WTC11 (cell line): Measurements from ENCODE around the gene FLT3. TPM values are rescaled to one million over a fixed set of nuclear protein-coding genes. Genes with fewer than 3 reads are reported as not detected.

Source experiments
- ATAC-seq: fragments of 200-7000 bp; cut with Tn5 transposase; 2 replicates; pipeline ENCODE4 v1.10.0; 2021; ENCODE audit warnings: mild to moderate bottlenecking, moderate library complexity
- CTCF ChIA-PET: fragments of 300-600 bp; sonication (Branson Sonifier 250); formaldehyde crosslinking; loops from one replicate; lab custom pipeline; 2021; ENCODE audit warnings: antibody characterized with exemption; lab: Charles Lee
- POLR2A ChIA-PET: fragments of 350-600 bp; sonication (Branson Sonifier 250); formaldehyde crosslinking; loops from one replicate; lab custom pipeline; 2021; ENCODE audit warnings: antibody characterized with exemption; lab: Charles Lee
- DNase-seq: peaks from one replicate; pipeline ENCODE4 v3.0.0; 2021; ENCODE audit warnings: low spot score
- H3K27ac Mint-ChIP-seq: 2 replicates; pipeline ENCODE4 v1.8.0; 2021; ENCODE audit warnings: mixed read lengths
- H3K27me3 Mint-ChIP-seq: 2 replicates; pipeline ENCODE4 v1.8.0; 2021; ENCODE audit warnings: low read depth, mild to moderate bottlenecking, moderate library complexity, mixed read lengths
- H3K36me3 Mint-ChIP-seq: 2 replicates; pipeline ENCODE4 v1.8.0; 2021; ENCODE audit warnings: mixed read lengths
- H3K4me1 Mint-ChIP-seq: 2 replicates; pipeline ENCODE4 v1.8.0; 2022; ENCODE audit warnings: mixed read lengths
- H3K4me3 Mint-ChIP-seq: 2 replicates; pipeline ENCODE4 v1.8.0; 2021; ENCODE audit warnings: mild to moderate bottlenecking, moderate library complexity, mixed read lengths
- H3K9me3 Mint-ChIP-seq: 2 replicates; pipeline ENCODE4 v1.8.0; 2021; ENCODE audit warnings: mixed read lengths
- CBFB ChIP-seq: sonication (generic); formaldehyde crosslinking; IDR thresholded peaks from 2 replicates; pipeline ENCODE4 v1.8.1; 2022; ENCODE audit warnings: mild to moderate bottlenecking, low read depth, missing genetic modification reagents
- CREM ChIP-seq: sonication (generic); formaldehyde crosslinking; IDR thresholded peaks from 2 replicates; pipeline ENCODE4 v1.8.1; 2022; ENCODE audit warnings: mild to moderate bottlenecking, missing genetic modification reagents, moderate library complexity
- ETV6 ChIP-seq: sonication (generic); formaldehyde crosslinking; IDR thresholded peaks from 2 replicates; pipeline ENCODE4 v1.8.1; 2022; ENCODE audit warnings: mild to moderate bottlenecking, missing genetic modification reagents
- GTF2I ChIP-seq: fragments of 250-450 bp; sonication (Bioruptor Pico); conservative IDR thresholded peaks from 2 replicates; pipeline ENCODE4 v1.4.0; 2021; ENCODE audit warnings: mild to moderate bottlenecking
- MAX ChIP-seq: sonication (generic); formaldehyde crosslinking; IDR thresholded peaks from 2 replicates; pipeline ENCODE4 v1.8.0; 2022; ENCODE audit warnings: mild to moderate bottlenecking, missing genetic modification reagents
- NFE2L1 ChIP-seq: sonication (generic); formaldehyde crosslinking; IDR thresholded peaks from 2 replicates; pipeline ENCODE4 v1.8.1; 2023; ENCODE audit warnings: missing genetic modification reagents
- NR1H2 ChIP-seq: sonication (generic); formaldehyde crosslinking; IDR thresholded peaks from 2 replicates; pipeline ENCODE4 v1.9.0; 2021; ENCODE audit warnings: mild to moderate bottlenecking, moderate library complexity, missing genetic modification reagents
- PREB ChIP-seq: sonication (generic); formaldehyde crosslinking; IDR thresholded peaks from 2 replicates; pipeline ENCODE4 v1.8.1; 2022; ENCODE audit warnings: mild to moderate bottlenecking, missing genetic modification reagents, moderate library complexity, borderline replicate concordance
- RELA ChIP-seq: sonication (generic); formaldehyde crosslinking; IDR thresholded peaks from 2 replicates; pipeline ENCODE4 v1.8.1; 2022; ENCODE audit warnings: missing genetic modification reagents, mild to moderate bottlenecking, borderline replicate concordance
- SMAD4 ChIP-seq: sonication (generic); formaldehyde crosslinking; IDR thresholded peaks from 2 replicates; pipeline ENCODE4 v1.8.0; 2022; ENCODE audit warnings: mild to moderate bottlenecking, missing genetic modification reagents
- SP1 ChIP-seq: sonication (generic); formaldehyde crosslinking; conservative IDR thresholded peaks from 2 replicates; pipeline ENCODE4 v1.8.1; 2022; ENCODE audit warnings: missing genetic modification reagents
- TP53 ChIP-seq: sonication (generic); formaldehyde crosslinking; IDR thresholded peaks from 2 replicates; pipeline ENCODE4 v1.8.1; 2023; ENCODE audit warnings: mild to moderate bottlenecking, missing genetic modification reagents
- ZNF263 ChIP-seq: sonication (generic); formaldehyde crosslinking; IDR thresholded peaks from 2 replicates; pipeline ENCODE4 v1.8.1; 2022; ENCODE audit warnings: low read depth, mild to moderate bottlenecking, moderate library complexity, missing genetic modification reagents
- total RNA-seq: library from RNA; stranded (reverse); gene quantifications from 3 replicates; pipeline ENCODE4 v1.2.3, GENCODE V29; 2021
- TF ChIP-seq, protein P1 (sequence below): sonication (generic); formaldehyde crosslinking; IDR thresholded peaks from 2 replicates; pipeline ENCODE4 v1.8.1; 2023; ENCODE audit warnings: mild to moderate bottlenecking, missing genetic modification reagents
- TF ChIP-seq, protein P2 (sequence below): sonication (generic); formaldehyde crosslinking; IDR thresholded peaks from 2 replicates; pipeline ENCODE4 v1.8.0; 2023; ENCODE audit warnings: mild to moderate bottlenecking, missing genetic modification reagents
- TF ChIP-seq, protein P3 (sequence below): sonication (generic); formaldehyde crosslinking; IDR thresholded peaks from 2 replicates; pipeline ENCODE4 v1.8.1; 2023; ENCODE audit warnings: mild to moderate bottlenecking, missing genetic modification reagents, borderline replicate concordance
- TF ChIP-seq, protein P4 (sequence below): fragments of 250-450 bp; sonication (Bioruptor Pico); IDR thresholded peaks from 2 replicates; pipeline ENCODE4 v1.9.0; 2021; ENCODE audit warnings: mild to moderate bottlenecking

FLT3 gene
- total RNA-seq, 1 experiment from 2014 or later = 0.15 TPM

DNA sequence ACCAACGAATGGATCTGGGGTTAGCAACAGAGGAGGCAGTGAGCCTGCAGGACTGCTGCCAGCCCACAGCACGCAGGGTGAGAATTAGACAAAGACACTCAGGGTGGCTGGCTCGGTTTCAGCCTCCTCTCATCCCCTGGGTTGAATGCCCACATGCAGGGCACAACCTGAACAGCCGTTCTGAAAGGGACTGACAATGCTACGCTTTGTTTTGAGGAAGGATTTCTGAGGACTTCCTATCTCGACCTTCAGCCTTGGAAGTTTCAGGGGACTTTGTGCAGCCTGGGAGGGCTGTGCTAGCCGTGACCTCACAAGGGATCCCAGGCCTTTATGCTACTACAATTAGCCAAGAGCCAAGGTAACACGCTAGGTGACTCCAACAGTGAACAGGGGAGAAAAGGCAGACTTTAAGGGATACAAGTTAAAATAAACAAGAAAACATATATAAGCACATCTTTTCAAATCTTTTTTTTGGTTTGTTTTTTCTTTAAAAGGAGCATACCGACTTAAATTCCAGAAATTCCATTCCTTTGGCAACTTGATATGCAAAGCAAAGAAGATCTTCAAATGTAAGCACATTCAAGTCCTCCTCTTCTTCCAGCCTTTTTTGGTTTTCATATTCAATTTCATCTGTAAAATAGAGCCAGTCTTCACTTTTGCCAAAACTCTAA, 77.4 kb downstream of the FLT3 start:
- H3K27me3 Mint-ChIP-seq = no peaks in the 10 kb centered on the region
- H3K4me1 Mint-ChIP-seq = peaks cover 22% of the 10 kb centered on the region
- ChIA-PET CTCF (interaction anchor here (0.5 kb wide), 1 partner anchor 251 kb away, joined by 3 read pairs; no protein-coding TSS in a partner anchor), POLR2A (interaction anchor here (0.6 kb wide), 1 partner anchor 23 kb away, joined by 4 read pairs; no protein-coding TSS in a partner anchor)
- peak; percentile 82 for ATAC-seq
- H3K4me3 Mint-ChIP-seq = peak overlapping the region; percentile 37
- H3K27ac Mint-ChIP-seq = peak overlapping the region; percentile 99
- H3K9me3 Mint-ChIP-seq = 0 out of 2 replicates have a peak, but pooled peaks cover 4% of the 10 kb centered on the region
- no peaks in the 10 kb centered on the region for H3K36me3 Mint-ChIP-seq
- peak; percentile 21 for DNase-seq
- no peak for TF ChIP-seq SMAD4 (CRISPR knock-in tag)
- TF ChIP-seq RELA = no peak
- TF ChIP-seq MAX = no peak
- TF ChIP-seq, protein P1, sequence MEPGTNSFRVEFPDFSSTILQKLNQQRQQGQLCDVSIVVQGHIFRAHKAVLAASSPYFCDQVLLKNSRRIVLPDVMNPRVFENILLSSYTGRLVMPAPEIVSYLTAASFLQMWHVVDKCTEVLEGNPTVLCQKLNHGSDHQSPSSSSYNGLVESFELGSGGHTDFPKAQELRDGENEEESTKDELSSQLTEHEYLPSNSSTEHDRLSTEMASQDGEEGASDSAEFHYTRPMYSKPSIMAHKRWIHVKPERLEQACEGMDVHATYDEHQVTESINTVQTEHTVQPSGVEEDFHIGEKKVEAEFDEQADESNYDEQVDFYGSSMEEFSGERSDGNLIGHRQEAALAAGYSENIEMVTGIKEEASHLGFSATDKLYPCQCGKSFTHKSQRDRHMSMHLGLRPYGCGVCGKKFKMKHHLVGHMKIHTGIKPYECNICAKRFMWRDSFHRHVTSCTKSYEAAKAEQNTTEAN (CRISPR knock-in tag) = no peak
- no peak for TF ChIP-seq NR1H2 (CRISPR knock-in tag)
- TF ChIP-seq TP53 = no peak
- TF ChIP-seq ZNF263 = no peak
- no peak for TF ChIP-seq SP1
- no peak for TF ChIP-seq CBFB (CRISPR knock-in tag)
- no peak for TF ChIP-seq PREB (CRISPR knock-in tag)
- TF ChIP-seq, protein P2, sequence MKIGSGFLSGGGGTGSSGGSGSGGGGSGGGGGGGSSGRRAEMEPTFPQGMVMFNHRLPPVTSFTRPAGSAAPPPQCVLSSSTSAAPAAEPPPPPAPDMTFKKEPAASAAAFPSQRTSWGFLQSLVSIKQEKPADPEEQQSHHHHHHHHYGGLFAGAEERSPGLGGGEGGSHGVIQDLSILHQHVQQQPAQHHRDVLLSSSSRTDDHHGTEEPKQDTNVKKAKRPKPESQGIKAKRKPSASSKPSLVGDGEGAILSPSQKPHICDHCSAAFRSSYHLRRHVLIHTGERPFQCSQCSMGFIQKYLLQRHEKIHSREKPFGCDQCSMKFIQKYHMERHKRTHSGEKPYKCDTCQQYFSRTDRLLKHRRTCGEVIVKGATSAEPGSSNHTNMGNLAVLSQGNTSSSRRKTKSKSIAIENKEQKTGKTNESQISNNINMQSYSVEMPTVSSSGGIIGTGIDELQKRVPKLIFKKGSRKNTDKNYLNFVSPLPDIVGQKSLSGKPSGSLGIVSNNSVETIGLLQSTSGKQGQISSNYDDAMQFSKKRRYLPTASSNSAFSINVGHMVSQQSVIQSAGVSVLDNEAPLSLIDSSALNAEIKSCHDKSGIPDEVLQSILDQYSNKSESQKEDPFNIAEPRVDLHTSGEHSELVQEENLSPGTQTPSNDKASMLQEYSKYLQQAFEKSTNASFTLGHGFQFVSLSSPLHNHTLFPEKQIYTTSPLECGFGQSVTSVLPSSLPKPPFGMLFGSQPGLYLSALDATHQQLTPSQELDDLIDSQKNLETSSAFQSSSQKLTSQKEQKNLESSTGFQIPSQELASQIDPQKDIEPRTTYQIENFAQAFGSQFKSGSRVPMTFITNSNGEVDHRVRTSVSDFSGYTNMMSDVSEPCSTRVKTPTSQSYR = no peak
- TF ChIP-seq, protein P3, sequence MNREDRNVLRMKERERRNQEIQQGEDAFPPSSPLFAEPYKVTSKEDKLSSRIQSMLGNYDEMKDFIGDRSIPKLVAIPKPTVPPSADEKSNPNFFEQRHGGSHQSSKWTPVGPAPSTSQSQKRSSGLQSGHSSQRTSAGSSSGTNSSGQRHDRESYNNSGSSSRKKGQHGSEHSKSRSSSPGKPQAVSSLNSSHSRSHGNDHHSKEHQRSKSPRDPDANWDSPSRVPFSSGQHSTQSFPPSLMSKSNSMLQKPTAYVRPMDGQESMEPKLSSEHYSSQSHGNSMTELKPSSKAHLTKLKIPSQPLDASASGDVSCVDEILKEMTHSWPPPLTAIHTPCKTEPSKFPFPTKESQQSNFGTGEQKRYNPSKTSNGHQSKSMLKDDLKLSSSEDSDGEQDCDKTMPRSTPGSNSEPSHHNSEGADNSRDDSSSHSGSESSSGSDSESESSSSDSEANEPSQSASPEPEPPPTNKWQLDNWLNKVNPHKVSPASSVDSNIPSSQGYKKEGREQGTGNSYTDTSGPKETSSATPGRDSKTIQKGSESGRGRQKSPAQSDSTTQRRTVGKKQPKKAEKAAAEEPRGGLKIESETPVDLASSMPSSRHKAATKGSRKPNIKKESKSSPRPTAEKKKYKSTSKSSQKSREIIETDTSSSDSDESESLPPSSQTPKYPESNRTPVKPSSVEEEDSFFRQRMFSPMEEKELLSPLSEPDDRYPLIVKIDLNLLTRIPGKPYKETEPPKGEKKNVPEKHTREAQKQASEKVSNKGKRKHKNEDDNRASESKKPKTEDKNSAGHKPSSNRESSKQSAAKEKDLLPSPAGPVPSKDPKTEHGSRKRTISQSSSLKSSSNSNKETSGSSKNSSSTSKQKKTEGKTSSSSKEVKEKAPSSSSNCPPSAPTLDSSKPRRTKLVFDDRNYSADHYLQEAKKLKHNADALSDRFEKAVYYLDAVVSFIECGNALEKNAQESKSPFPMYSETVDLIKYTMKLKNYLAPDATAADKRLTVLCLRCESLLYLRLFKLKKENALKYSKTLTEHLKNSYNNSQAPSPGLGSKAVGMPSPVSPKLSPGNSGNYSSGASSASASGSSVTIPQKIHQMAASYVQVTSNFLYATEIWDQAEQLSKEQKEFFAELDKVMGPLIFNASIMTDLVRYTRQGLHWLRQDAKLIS (CRISPR knock-in tag) = no peak
- TF ChIP-seq CREM = no peak
- no peak for TF ChIP-seq NFE2L1
- no peak for TF ChIP-seq GTF2I (CRISPR knock-in tag)
- no peak for TF ChIP-seq ETV6 (CRISPR knock-in tag)
- TF ChIP-seq, protein P4, sequence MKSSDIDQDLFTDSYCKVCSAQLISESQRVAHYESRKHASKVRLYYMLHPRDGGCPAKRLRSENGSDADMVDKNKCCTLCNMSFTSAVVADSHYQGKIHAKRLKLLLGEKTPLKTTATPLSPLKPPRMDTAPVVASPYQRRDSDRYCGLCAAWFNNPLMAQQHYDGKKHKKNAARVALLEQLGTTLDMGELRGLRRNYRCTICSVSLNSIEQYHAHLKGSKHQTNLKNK (CRISPR knock-in tag) = no peak
